Gastrocnemius medialis (tissue), 4 donors: ENCODE measurements around the gene TCTN2. TPM values are rescaled to one million over a fixed set of nuclear protein-coding genes. Genes with fewer than 3 reads are reported as not detected.

Source experiments
- ATAC-seq, 2 donors: fragments of 150-250 bp; one replicate each; pipeline ENCODE4 v1.9.1; 2016
- DNase-seq, 2 donors: peaks; one replicate each; pipeline ENCODE4 v3.0.0-alpha.2; 2019
- H3K27ac ChIP-seq, 4 donors: fragments of 200-600 bp; sonication (generic); 1 replicate in 1 of 4; 2 replicates in 3 of 4; pipeline ENCODE4 v1.5.1; 2016 to 2018; ENCODE audit warnings: mild to moderate bottlenecking in 2 of 4, moderate library complexity in 1 of 4
- H3K27me3 ChIP-seq, 3 donors: fragments of 200-600 bp; sonication (generic) in 2 of 3; 1 replicate in 1 of 3; 2 replicates in 2 of 3; pipeline versions ENCODE4 v1.5.1 to v1.6.0; 2016 to 2019; ENCODE audit warnings: mild to moderate bottlenecking in 1 of 3, moderate library complexity in 1 of 3
- H3K36me3 ChIP-seq, 2 donors: fragments of 200-600 bp; sonication (generic) in 1 of 2; one replicate each; pipeline ENCODE4 v1.5.1; 2017 to 2018
- H3K4me1 ChIP-seq, 2 donors: fragments of 200-600 bp; sonication (generic) in 1 of 2; one replicate each; pipeline ENCODE4 v1.5.1; 2016 to 2017; ENCODE audit warnings: mild to moderate bottlenecking in 2 of 2
- H3K4me3 ChIP-seq, 4 donors: fragments of 200-600 bp; sonication (generic) in 3 of 4; 1 replicate in 1 of 4; 2 replicates in 3 of 4; pipeline ENCODE4 v1.5.1; 2016 to 2019; ENCODE audit warnings: mild to moderate bottlenecking in 2 of 4
- H3K9me3 ChIP-seq, 3 donors: fragments of 200-600 bp; sonication (generic) in 2 of 3; 1 replicate in 1 of 3; 2 replicates in 2 of 3; pipeline ENCODE4 v1.5.1; 2016 to 2019
- CTCF ChIP-seq, 5 experiments: fragments of 450-650 bp in 3 of 5; fragments of 200-600 bp in 2 of 5; sonication (generic) in 2 of 5; IDR thresholded peaks in 4 of 5; conservative IDR thresholded peaks in 1 of 5; 1 replicate in 4 of 5; 2 replicates in 1 of 5; pipeline ENCODE4 v1.5.1; 2016 to 2019; ENCODE audit warnings: antibody characterized with exemption in 5 of 5, mild to moderate bottlenecking in 3 of 5, moderate library complexity in 3 of 5
- POLR2A ChIP-seq, 2 donors: fragments of 450-650 bp; IDR thresholded peaks; one replicate each; pipeline ENCODE4 v1.6.1; 2017; ENCODE audit warnings: antibody characterized with exemption in 2 of 2, mild to moderate bottlenecking in 2 of 2, moderate library complexity in 2 of 2
- in situ Hi-C, 4 donors: fragments of 200-750 bp; cut with MboI; loops; one replicate each; pipeline versions ENCODE4 v1.15.0 to v1.8.0; 2017; ENCODE audit warnings: low sequenced_read_pairs in 4 of 4
- intact Hi-C: fragments of 100-400 bp; cut with DNase I; formaldehyde crosslinking; loops from one replicate; pipeline ENCODE4 v1.15.1; 2023; ENCODE audit warnings: low total_unique reads
- total RNA-seq, 4 donors: library from RNA; depleted of rRNA; stranded (reverse); fragments of >200 nt; gene quantifications; one replicate each; pipeline versions ENCODE4 v1.1.0 to v1.2.3, GENCODE V29; 2016

Gene TCTN2
- total RNA-seq, 4 donors from 2014 or later: 1.2 to 5.0 (median 1.6) TPM

GRCh38 chr12:123748161-123748560 is 77.2 kb downstream of the TCTN2 start:
- H3K9me3 ChIP-seq: no peaks in the 10 kb centered on the region
- TF ChIP-seq CTCF (IDR thresholded peaks at IDR 0.05 in 4 of 5, conservative IDR thresholded peaks at IDR 0.05 in 1 of 5) (no peak), POLR2A (IDR thresholded peaks at IDR 0.05) (no peak)
- in situ Hi-C loops: no loop called here
- ATAC-seq (no peak), DNase-seq (no peak)
- H3K4me3 ChIP-seq: no peak overlapping the region
- no peaks in the 10 kb centered on the region for H3K27me3 ChIP-seq
- no peaks in the 10 kb centered on the region for H3K4me1 ChIP-seq
- peaks cover 5 to 85% of the 10 kb centered on the region in 2 donors for H3K36me3 ChIP-seq
- no peak overlapping the region for H3K27ac ChIP-seq
- intact Hi-C loops: no loop called here

- no peak overlapping the region for H3K4me3 ChIP-seq
- no peak overlapping the region for H3K27ac ChIP-seq
- H3K36me3 ChIP-seq: peaks cover 5 to 85% of the 10 kb centered on the region in 2 donors
- no peak for ATAC-seq
- H3K4me1 ChIP-seq: no peaks in the 10 kb centered on the region
- in situ Hi-C loops: no loop called here
- no peaks in the 10 kb centered on the region for H3K9me3 ChIP-seq
- intact Hi-C loops: no loop called here
- no peak for DNase-seq
- no peaks in the 10 kb centered on the region for H3K27me3 ChIP-seq
- TF ChIP-seq CTCF (IDR thresholded peaks at IDR 0.05 in 4 of 5, conservative IDR thresholded peaks at IDR 0.05 in 1 of 5) (no peak), POLR2A (IDR thresholded peaks at IDR 0.05) (no peak)
These were observed 77.7 kb downstream of the TCTN2 start for GRCh38 chr12:123748661-123749060.

- intact Hi-C loops: no loop called here
- no peak for ATAC-seq
These were observed 78.4 kb downstream of the TCTN2 start for GRCh38 chr12:123749355-123749754.

GRCh38 chr12:123750159-123750656 is 79.3 kb downstream of the TCTN2 start:
- peaks cover 0 to 84% of the 10 kb centered on the region in 2 donors for H3K36me3 ChIP-seq
- no peak for ATAC-seq
- intact Hi-C loops (no loop called here), in situ Hi-C loops (no loop called here)
- H3K27ac ChIP-seq: no peak overlapping the region
- no peak overlapping the region for H3K4me3 ChIP-seq
- TF ChIP-seq CTCF (IDR thresholded peaks at IDR 0.05 in 4 of 5, conservative IDR thresholded peaks at IDR 0.05 in 1 of 5): no peak
- TF ChIP-seq POLR2A (IDR thresholded peaks at IDR 0.05): no peak
- H3K9me3 ChIP-seq: no peaks in the 10 kb centered on the region
- H3K27me3 ChIP-seq: no peaks in the 10 kb centered on the region
- H3K4me1 ChIP-seq: no peaks in the 10 kb centered on the region
- no peak for DNase-seq

More at GRCh38 chr12:123749355-123749754, 78.4 kb downstream of the TCTN2 start:
- TF ChIP-seq POLR2A (IDR thresholded peaks at IDR 0.05): no peak
- TF ChIP-seq CTCF (IDR thresholded peaks at IDR 0.05 in 4 of 5, conservative IDR thresholded peaks at IDR 0.05 in 1 of 5): no peak
- no peak for DNase-seq
- in situ Hi-C loops: no loop called here
- no peak overlapping the region for H3K27ac ChIP-seq
- H3K4me1 ChIP-seq: no peaks in the 10 kb centered on the region
- no peaks in the 10 kb centered on the region for H3K9me3 ChIP-seq
- peaks cover 5 to 85% of the 10 kb centered on the region in 2 donors for H3K36me3 ChIP-seq
- H3K4me3 ChIP-seq: no peak overlapping the region
- H3K27me3 ChIP-seq: no peaks in the 10 kb centered on the region

GRCh38 chr12:123752046-123752445 is 81.1 kb downstream of the TCTN2 start:
- H3K4me3 ChIP-seq: no peak overlapping the region
- no peaks in the 10 kb centered on the region for H3K27me3 ChIP-seq
- ATAC-seq (no peak), DNase-seq (no peak)
- no peaks in the 10 kb centered on the region for H3K4me1 ChIP-seq
- intact Hi-C loops (no loop called here), in situ Hi-C loops (no loop called here)
- H3K36me3 ChIP-seq: peaks cover 0 to 86% of the 10 kb centered on the region in 2 donors
- H3K27ac ChIP-seq: no peak overlapping the region
- no peak for TF ChIP-seq CTCF (IDR thresholded peaks at IDR 0.05 in 4 of 5, conservative IDR thresholded peaks at IDR 0.05 in 1 of 5)
- no peak for TF ChIP-seq POLR2A (IDR thresholded peaks at IDR 0.05)
- no peaks in the 10 kb centered on the region for H3K9me3 ChIP-seq
